Neuronal stem cell (in vitro differentiated cells): Measurements from ENCODE around the gene SMIM5.

ENCODE experiments used
- DNase-seq: peaks from one replicate; pipeline ENCODE4 v3.0.0-alpha.2; 2013; ENCODE audit warnings: low spot score
- H2AFZ ChIP-seq: one replicate; pipeline ENCODE4 v1.6.1; 2013; ENCODE audit warnings: mild to moderate bottlenecking, low read length, inconsistent platforms
- H2AK5ac ChIP-seq: 2 replicates; pipeline ENCODE4 v1.6.1; 2013; ENCODE audit warnings: low read depth, mild to moderate bottlenecking, inconsistent platforms, low read length, moderate library complexity, mixed read lengths
- H2BK120ac ChIP-seq: 2 replicates; pipeline ENCODE4 v1.6.1; 2013; ENCODE audit warnings: low read depth, mild to moderate bottlenecking, inconsistent platforms, low read length, moderate library complexity, mixed read lengths
- H2BK12ac ChIP-seq: one replicate; pipeline ENCODE4 v1.6.1; 2013; ENCODE audit warnings: low read length, inconsistent platforms
- H2BK15ac ChIP-seq: 2 replicates; pipeline ENCODE4 v1.6.1; 2013; ENCODE audit warnings: mild to moderate bottlenecking, low read length, inconsistent platforms, mixed read lengths
- H2BK5ac ChIP-seq: one replicate; pipeline ENCODE4 v1.6.1; 2013; ENCODE audit warnings: inconsistent platforms, mild to moderate bottlenecking, low read length, moderate library complexity
- H3K14ac ChIP-seq: one replicate; pipeline ENCODE4 v1.6.1; 2013; ENCODE audit warnings: low read length, inconsistent platforms
- H3K18ac ChIP-seq: 2 replicates; pipeline ENCODE4 v1.6.1; 2013; ENCODE audit warnings: low read length, inconsistent platforms
- H3K23ac ChIP-seq: 2 replicates; pipeline ENCODE4 v1.6.1; 2013; ENCODE audit warnings: low read depth, mild to moderate bottlenecking, mixed read lengths, low read length, inconsistent platforms; ENCODE audit not compliant: poor library complexity
- H3K27ac ChIP-seq: replicated peaks from 3 replicates; pipeline ENCODE4 v1.5.1; 2013; ENCODE audit warnings: low read length, inconsistent platforms
- H3K27me3 ChIP-seq, 3 experiments: 2 replicates each; pipeline ENCODE4 v1.6.1; 2013; ENCODE audit warnings: low read length in 3 of 3, mild to moderate bottlenecking in 2 of 3, inconsistent platforms in 1 of 3, low read depth in 1 of 3, mixed read lengths in 1 of 3, moderate library complexity in 1 of 3; ENCODE audit not compliant: control insufficient read depth in 3 of 3, insufficient read depth in 3 of 3
- H3K36me3 ChIP-seq, 2 donors: replicated peaks in 1 of 2; 2 replicates each; pipeline ENCODE4 v1.6.1; 2013; ENCODE audit warnings: low read length in 2 of 2; ENCODE audit not compliant: control insufficient read depth in 2 of 2, insufficient read depth in 2 of 2
- H3K4ac ChIP-seq: 2 replicates; pipeline ENCODE4 v1.6.1; 2013; ENCODE audit warnings: inconsistent platforms, mild to moderate bottlenecking, low read length, moderate library complexity
- H3K4me1 ChIP-seq, 2 donors: 1 replicate in 1 of 2; 2 replicates in 1 of 2; pipeline ENCODE4 v1.6.1; 2013; ENCODE audit warnings: low read length in 2 of 2, low read depth in 1 of 2; ENCODE audit not compliant: control insufficient read depth in 2 of 2, insufficient read depth in 1 of 2
- H3K4me2 ChIP-seq: one replicate; pipeline ENCODE4 v1.6.1; 2013; ENCODE audit warnings: mild to moderate bottlenecking, low read length, inconsistent platforms; ENCODE audit not compliant: insufficient read depth, poor library complexity, severe bottlenecking
- H3K4me3 ChIP-seq, 2 donors: 2 replicates each; pipeline ENCODE4 v1.5.1; 2013; ENCODE audit warnings: low read length in 2 of 2, mild to moderate bottlenecking in 2 of 2, inconsistent platforms in 1 of 2, moderate library complexity in 1 of 2
- H3K79me1 ChIP-seq: one replicate; pipeline ENCODE4 v1.6.1; 2013; ENCODE audit warnings: low read depth, mild to moderate bottlenecking, inconsistent platforms, low read length, moderate library complexity
- H3K9ac ChIP-seq: one replicate; pipeline ENCODE4 v1.6.1; 2013; ENCODE audit warnings: mild to moderate bottlenecking, low read depth, low read length, inconsistent platforms; ENCODE audit not compliant: poor library complexity
- H3K9me3 ChIP-seq, 2 donors: replicated peaks in 1 of 2; 2 replicates each; pipeline versions ENCODE3 to v1.6.1; 2013; ENCODE audit warnings: low read length in 2 of 2, mild to moderate bottlenecking in 2 of 2, inconsistent platforms in 1 of 2, low read depth in 1 of 2, mixed read lengths in 1 of 2, moderate library complexity in 1 of 2; ENCODE audit not compliant: control insufficient read depth in 2 of 2, insufficient read depth in 1 of 2
- H4K8ac ChIP-seq: one replicate; pipeline ENCODE4 v1.6.1; 2013; ENCODE audit warnings: low read depth, mild to moderate bottlenecking, inconsistent platforms, low read length, moderate library complexity
- H4K91ac ChIP-seq: one replicate; pipeline ENCODE4 v1.6.1; 2013; ENCODE audit warnings: low read length, low read depth, mild to moderate bottlenecking, inconsistent platforms; ENCODE audit not compliant: poor library complexity
- WGBS, 2 donors: extraction: QIAGEN DNeasy Blood & Tissue Kit; methylation state at CpG; one replicate each; pipeline ENCODE4 v1.1.7; 2013; ENCODE audit warnings: missing lambda C conversion rate in 2 of 2, mixed read lengths in 1 of 2; ENCODE audit not compliant: insufficient read length in 2 of 2, insufficient replicate concordance in 1 of 2; ENCODE audit errors: extremely low coverage in 2 of 2; 5-methylcytosine and 5-hydroxymethylcytosine counted together

The SMIM5 gene

GRCh38 chr17:75645889-75646637 lies 12.8 kb downstream of the SMIM5 start:
- H3K36me3 ChIP-seq, result peaks cover 13 to 39% of the 10 kb centered on the region in 2 donors
- no peak overlapping the region for H3K27ac ChIP-seq
- no peaks in the 10 kb centered on the region for H3K4me1 ChIP-seq
- no peak overlapping the region for H3K18ac ChIP-seq
- no peaks in the 10 kb centered on the region for H3K27me3 ChIP-seq
- no peak overlapping the region for H2AK5ac ChIP-seq
- H2BK12ac ChIP-seq, result no peak overlapping the region
- peaks cover 3% of the 10 kb centered on the region for H3K79me1 ChIP-seq
- H3K9me3 ChIP-seq, result peaks cover 0 to 4% of the 10 kb centered on the region in 2 donors
- H3K9ac ChIP-seq, result no peak overlapping the region
- no peak overlapping the region for H2BK120ac ChIP-seq
- H3K4me2 ChIP-seq, result no peak overlapping the region
- no peak overlapping the region for H3K4ac ChIP-seq
- DNase-seq, result no peak
- H4K8ac ChIP-seq, result no peak overlapping the region
- H2BK15ac ChIP-seq, result no peak overlapping the region
- no peak overlapping the region for H2AFZ ChIP-seq
- H2BK5ac ChIP-seq, result no peak overlapping the region
- WGBS, 2 donors, result no CpG with 5 or more reads among the region's 17 CpGs
- H4K91ac ChIP-seq, result no peak overlapping the region
- no peak overlapping the region for H3K23ac ChIP-seq
- no peak overlapping the region for H3K14ac ChIP-seq
- H3K4me3 ChIP-seq, result no peak overlapping the region

- H3K23ac ChIP-seq, result no peak overlapping the region
- no peak overlapping the region for H3K18ac ChIP-seq
- WGBS, 2 donors, result no CpG with 5 or more reads among the region's 6 CpGs
- no peak overlapping the region for H4K8ac ChIP-seq
- H3K9ac ChIP-seq, result no peak overlapping the region
- no peak overlapping the region for H2BK12ac ChIP-seq
- H4K91ac ChIP-seq, result no peak overlapping the region
- no peak overlapping the region for H2AK5ac ChIP-seq
- no peak overlapping the region for H3K4me2 ChIP-seq
- no peak overlapping the region for H3K4ac ChIP-seq
- no peak overlapping the region for H2BK120ac ChIP-seq
- no peak overlapping the region for H3K27ac ChIP-seq
- no peak overlapping the region for H2BK15ac ChIP-seq
- no peak overlapping the region for H2BK5ac ChIP-seq
- H3K79me1 ChIP-seq, result peaks cover 3% of the 10 kb centered on the region
- H3K4me1 ChIP-seq, result no peaks in the 10 kb centered on the region
- H3K14ac ChIP-seq, result no peak overlapping the region
- no peak overlapping the region for H3K4me3 ChIP-seq
- no peak overlapping the region for H2AFZ ChIP-seq
- peaks cover 0 to 2% of the 10 kb centered on the region in 2 donors for H3K9me3 ChIP-seq
- H3K27me3 ChIP-seq, result no peaks in the 10 kb centered on the region
- DNase-seq, result no peak
- peaks cover 13 to 43% of the 10 kb centered on the region in 2 donors for H3K36me3 ChIP-seq
Measured at GRCh38 chr17:75646638-75646992, 13.4 kb downstream of the SMIM5 start.

- H3K27me3 ChIP-seq, result no peaks in the 10 kb centered on the region
- no peak for DNase-seq
- no peak overlapping the region for H3K27ac ChIP-seq
- H3K14ac ChIP-seq, result no peak overlapping the region
- H4K91ac ChIP-seq, result no peak overlapping the region
- H3K4me1 ChIP-seq, result no peaks in the 10 kb centered on the region
- no peak overlapping the region for H3K4me2 ChIP-seq
- H3K9me3 ChIP-seq, result peaks cover 0 to 2% of the 10 kb centered on the region in 2 donors
- peaks cover 13 to 47% of the 10 kb centered on the region in 2 donors for H3K36me3 ChIP-seq
- no peak overlapping the region for H3K4ac ChIP-seq
- WGBS, 2 donors, result no CpG with 5 or more reads among the region's 7 CpGs
- H3K18ac ChIP-seq, result no peak overlapping the region
- H3K79me1 ChIP-seq, result peaks cover 3% of the 10 kb centered on the region
- H2AFZ ChIP-seq, result no peak overlapping the region
- no peak overlapping the region for H2BK12ac ChIP-seq
- H2AK5ac ChIP-seq, result peak overlapping the region; percentile 68
- no peak overlapping the region for H4K8ac ChIP-seq
- H2BK5ac ChIP-seq, result no peak overlapping the region
- no peak overlapping the region for H2BK120ac ChIP-seq
- H3K23ac ChIP-seq, result no peak overlapping the region
- H3K9ac ChIP-seq, result no peak overlapping the region
- no peak overlapping the region for H3K4me3 ChIP-seq
- no peak overlapping the region for H2BK15ac ChIP-seq
Measured at GRCh38 chr17:75647061-75647460, 13.8 kb downstream of the SMIM5 start.

- peaks cover 0 to 2% of the 10 kb centered on the region in 2 donors for H3K9me3 ChIP-seq
- no CpG with 5 or more reads among the region's 7 CpGs for WGBS, 2 donors
Measured at GRCh38 chr17:75647921-75648320, 14.7 kb downstream of the SMIM5 start.

More at GRCh38 chr17:75647921-75648320, 14.7 kb downstream of the SMIM5 start:
- no peak overlapping the region for H3K9ac ChIP-seq
- peaks cover 17 to 56% of the 10 kb centered on the region in 2 donors for H3K36me3 ChIP-seq
- no peak overlapping the region for H3K27ac ChIP-seq
- peaks cover 6% of the 10 kb centered on the region for H3K79me1 ChIP-seq
- no peak overlapping the region for H4K8ac ChIP-seq
- H2BK12ac ChIP-seq, result no peak overlapping the region
- no peak for DNase-seq
- H3K18ac ChIP-seq, result no peak overlapping the region
- H4K91ac ChIP-seq, result no peak overlapping the region
- no peak overlapping the region for H2BK15ac ChIP-seq
- no peak overlapping the region for H3K4me2 ChIP-seq
- no peak overlapping the region for H3K14ac ChIP-seq
- no peak overlapping the region for H2AK5ac ChIP-seq
- no peak overlapping the region for H2BK5ac ChIP-seq
- no peak overlapping the region for H3K4ac ChIP-seq
- no peak overlapping the region for H2BK120ac ChIP-seq
- H3K4me1 ChIP-seq, result no peaks in the 10 kb centered on the region
- H2AFZ ChIP-seq, result no peak overlapping the region
- no peaks in the 10 kb centered on the region for H3K27me3 ChIP-seq
- no peak overlapping the region for H3K23ac ChIP-seq
- no peak overlapping the region for H3K4me3 ChIP-seq
